K562 (cell line): Measurements from ENCODE around the gene TJP2.

Experiments
- EZH2 ChIP-seq: IDR thresholded peaks from 2 replicates; pipeline ENCODE4 v1.6.1; 2012; ENCODE audit warnings: low read depth, mild to moderate bottlenecking, inconsistent platforms, low read length, borderline replicate concordance
- ZNF644 ChIP-seq: fragments of 200-800 bp; sonication (Bioruptor generic); IDR thresholded peaks from 2 replicates; pipeline ENCODE4 v1.6.1; 2016; ENCODE audit warnings: low read depth, missing genetic modification characterization, missing compliant biosample characterization

DNA sequence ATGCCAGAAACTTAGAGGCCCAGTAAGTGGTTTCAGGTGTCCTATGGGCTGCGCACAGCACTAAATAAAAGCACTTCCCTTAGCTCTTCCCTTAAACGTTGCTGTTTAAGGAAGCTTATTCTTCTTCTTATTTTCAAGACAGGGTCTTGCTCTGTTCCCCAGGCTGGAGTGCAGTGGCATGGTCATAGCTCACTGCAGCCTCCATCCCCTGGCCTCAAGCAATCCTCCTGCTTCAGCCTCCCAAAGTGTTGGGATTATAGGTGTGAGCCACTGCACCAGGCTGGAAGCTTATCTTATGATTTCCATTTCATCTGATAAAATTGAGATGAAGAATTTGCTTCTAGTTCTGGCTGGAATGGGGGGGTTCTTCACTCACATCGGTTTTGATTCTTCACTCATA lies 15.6 kb upstream of the TJP2 start:
- no peak for TF ChIP-seq EZH2
- TF ChIP-seq ZNF644, result no peak
